Stimulated activated naive CD4-positive, alpha-beta T cell (primary cell): Measurements from ENCODE around the gene ZBTB34.

Experiments used
- DNase-seq, 6 experiments: peaks; one replicate each; lab custom pipeline; 2025; lab: John Stamatoyannopoulos, UW

ZBTB34 gene

GRCh38 chr9:126876531-126876930, 16.1 kb downstream of the ZBTB34 start:
- DNase-seq = no peak

DNA sequence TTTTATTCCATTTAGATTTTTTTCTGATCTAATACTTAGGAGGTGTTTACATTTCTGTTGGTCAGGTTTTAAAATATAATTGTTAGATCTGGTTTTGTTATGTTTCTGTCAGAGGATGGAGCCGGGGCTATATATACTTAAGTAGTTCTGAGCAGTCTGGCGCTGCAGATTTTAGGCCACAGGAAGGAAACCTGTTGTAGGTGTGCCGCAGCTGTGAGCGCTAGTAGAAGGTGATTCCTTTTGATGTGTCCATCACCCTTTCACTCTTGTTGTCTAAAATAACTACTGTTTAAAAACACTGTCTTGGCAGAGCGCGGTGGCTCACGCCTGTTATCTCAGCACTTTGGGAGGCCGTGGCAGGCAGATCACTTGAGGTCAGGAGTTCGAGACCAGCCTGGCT, 17.0 kb downstream of the ZBTB34 start:
- no peak for DNase-seq

DNA sequence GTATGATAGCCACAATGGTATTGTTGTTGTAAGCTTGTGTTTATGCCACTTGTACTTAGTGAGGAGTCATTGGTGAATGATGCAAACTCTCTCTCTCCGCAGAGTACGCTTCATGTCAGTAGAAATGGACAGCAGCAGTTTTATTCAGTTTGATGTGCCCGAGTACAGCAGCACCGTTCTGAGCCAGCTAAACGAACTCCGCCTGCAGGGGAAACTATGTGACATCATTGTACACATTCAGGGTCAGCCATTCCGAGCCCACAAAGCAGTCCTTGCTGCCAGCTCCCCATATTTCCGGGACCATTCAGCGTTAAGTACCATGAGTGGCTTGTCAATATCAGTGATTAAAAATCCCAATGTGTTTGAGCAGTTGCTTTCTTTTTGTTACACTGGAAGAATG, 18.8 kb downstream of the ZBTB34 start:
- no peak for DNase-seq

DNA sequence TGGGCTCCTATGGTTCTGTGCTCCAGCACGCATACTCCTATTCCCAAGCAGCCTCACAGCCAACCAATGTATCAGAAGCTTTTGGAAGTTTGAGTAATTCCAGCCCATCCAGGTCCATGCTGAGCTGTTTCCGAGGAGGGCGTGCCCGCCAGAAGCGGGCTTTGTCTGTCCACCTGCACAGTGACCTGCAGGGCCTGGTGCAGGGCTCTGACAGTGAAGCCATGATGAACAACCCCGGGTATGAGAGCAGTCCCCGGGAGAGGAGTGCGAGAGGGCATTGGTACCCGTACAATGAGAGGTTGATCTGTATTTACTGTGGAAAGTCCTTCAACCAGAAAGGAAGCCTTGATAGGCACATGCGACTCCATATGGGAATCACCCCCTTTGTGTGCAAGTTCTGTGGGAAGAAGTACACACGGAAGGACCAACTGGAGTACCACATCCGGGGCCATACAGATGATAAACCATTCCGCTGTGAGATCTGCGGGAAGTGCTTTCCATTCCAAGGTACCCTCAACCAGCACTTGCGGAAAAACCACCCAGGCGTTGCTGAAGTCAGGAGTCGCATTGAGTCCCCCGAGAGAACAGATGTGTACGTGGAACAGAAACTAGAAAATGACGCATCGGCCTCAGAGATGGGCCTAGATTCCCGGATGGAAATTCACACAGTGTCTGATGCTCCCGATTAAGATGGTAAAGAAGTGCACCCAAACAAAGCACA, 19.9 kb downstream of the ZBTB34 start:
- DNase-seq = no peak

GRCh38 chr9:126880947-126881332, 20.5 kb downstream of the ZBTB34 start:
- no peak for DNase-seq

DNA sequence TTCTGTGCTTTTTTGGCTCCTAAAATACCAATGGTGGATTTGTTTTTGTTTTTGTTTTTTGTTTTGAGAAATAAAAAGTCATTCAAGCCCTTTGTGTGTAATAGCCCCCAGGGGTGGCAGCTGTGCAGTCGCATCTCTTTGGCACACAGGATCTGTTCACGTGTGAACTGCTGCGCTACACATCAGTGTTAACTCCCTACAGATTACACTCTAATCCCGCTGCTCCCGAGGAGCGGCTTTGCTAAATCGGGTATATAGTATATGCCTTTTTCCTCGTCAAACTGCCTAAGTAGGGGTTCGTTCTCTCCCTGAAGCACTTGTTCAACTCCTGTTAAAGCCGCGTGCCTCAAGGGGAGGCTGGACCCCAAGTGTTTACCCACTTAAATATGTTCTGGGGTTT, 22.3 kb downstream of the ZBTB34 start:
- DNase-seq = no peak

GRCh38 chr9:126883636-126884035, 23.2 kb downstream of the ZBTB34 start:
- DNase-seq = no peak

GRCh38 chr9:126885131-126885641, 24.7 kb downstream of the ZBTB34 start:
- DNase-seq = no peak

DNA sequence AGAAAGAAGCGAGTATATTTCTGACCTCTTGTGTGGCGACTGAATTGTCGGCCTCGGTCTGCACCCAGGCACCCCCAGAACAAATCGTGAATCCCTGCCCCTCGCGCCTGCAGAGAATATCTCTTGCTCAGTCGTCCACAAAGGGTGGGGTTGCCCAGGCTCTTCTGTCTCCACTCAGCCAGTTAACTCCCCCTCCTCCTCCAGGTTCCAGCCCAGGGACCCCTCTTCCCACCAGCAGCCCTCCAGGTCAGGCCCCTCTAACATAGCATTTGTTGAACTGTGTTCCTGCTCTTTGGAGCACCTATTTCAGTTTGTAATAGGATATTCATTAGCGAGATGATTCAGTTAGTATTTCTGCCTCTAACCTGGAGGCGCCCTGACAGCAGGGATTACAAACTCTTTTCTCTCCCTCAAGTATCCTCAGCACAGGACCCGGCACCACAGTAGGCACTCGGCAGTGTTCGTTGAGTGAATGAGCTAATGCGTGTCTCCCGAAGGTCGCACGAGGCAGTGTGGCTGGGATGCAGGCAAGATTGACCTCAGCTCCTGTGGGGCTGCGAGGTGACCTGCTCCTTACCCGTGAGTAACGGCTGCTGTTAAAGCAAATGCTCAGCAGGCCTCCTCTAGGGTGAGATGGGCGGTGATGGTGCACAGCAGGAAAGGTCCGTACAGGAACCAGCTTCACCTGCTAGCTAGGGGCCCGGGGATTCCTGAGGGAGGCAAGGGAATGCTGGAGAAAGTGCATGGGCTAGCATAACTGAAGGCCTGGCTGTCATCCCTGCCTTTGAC, 25.8 kb downstream of the ZBTB34 start:
- no peak for DNase-seq

DNA sequence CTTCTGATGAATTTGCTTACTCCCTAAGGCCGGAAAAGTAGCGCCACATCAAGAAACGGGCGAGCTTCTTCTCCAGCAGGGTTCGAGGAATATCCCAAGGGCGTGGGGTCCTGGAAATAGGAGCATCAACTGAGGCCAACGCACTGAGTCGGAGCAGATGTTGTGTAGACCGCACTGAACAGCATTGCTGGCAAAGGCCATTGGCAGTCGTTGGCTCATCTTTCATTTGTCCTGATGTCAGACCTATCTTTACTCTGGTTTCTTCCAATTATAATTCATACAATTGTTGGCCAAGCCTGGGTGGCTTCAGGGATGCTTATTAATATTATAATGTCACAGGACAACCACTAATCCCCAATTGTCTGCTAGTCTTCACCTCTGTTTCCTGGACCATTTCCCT, 26.5 kb downstream of the ZBTB34 start:
- DNase-seq = no peak

DNA sequence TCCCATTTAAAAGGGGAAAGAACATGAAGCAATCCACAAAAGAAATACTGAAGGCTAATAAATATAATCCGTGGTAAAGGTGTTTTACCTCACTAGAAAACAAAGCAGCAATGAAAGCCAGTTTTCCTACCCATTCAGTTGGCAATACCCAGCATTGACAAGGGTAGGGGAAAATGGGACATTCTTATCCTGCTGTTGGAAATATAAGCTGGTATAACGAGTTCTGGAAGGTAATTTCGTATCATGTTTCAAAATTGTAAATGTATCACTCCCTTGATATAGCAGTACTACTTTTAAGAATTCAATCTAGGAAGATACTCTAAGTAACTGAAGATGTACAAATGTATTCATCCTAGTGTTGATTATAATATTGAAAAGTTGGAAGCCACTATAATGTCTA, 31.2 kb downstream of the ZBTB34 start:
- no peak for DNase-seq

DNA sequence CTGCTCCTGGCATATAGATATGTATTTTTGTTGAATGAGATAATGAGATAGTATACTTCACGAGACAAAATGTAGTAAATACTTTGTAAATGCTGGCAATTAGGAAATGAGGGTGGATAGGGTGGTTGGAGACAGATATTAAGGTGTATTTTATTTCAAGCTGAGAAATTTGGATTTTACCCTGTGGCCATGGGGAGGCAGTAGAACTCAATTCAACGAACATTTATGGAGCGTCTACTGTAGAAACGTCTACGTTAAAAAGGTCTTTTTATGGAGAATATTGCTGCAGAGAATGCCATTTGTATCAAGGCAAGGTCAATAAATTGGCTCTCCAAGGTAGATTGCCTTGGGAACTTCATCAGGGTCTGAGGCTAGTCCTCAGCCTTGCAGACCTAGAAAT, 32.6 kb downstream of the ZBTB34 start:
- DNase-seq = no peak

- no peak for DNase-seq
Measured at GRCh38 chr9:126894052-126894603, 33.7 kb downstream of the ZBTB34 start.

DNA sequence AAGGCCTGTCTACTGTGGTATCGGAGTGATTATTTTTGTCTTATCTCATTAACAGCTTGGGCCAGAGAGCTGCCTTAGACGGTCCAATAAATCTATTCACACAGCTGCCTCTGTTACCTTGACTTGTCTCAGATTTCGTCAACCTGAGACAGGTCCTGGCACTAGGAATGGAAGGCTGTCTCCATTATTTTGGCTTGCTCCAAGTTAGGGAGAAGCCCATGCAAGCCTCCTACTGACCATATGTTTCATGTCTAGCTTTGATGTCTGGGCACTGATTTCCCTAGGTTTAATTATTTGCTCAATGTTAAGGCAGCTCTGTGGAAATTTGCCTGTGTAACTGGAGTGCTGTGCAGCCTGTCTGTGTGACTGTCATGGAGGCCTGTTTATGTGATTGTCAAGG, 41.8 kb downstream of the ZBTB34 start:
- no peak for DNase-seq

DNA sequence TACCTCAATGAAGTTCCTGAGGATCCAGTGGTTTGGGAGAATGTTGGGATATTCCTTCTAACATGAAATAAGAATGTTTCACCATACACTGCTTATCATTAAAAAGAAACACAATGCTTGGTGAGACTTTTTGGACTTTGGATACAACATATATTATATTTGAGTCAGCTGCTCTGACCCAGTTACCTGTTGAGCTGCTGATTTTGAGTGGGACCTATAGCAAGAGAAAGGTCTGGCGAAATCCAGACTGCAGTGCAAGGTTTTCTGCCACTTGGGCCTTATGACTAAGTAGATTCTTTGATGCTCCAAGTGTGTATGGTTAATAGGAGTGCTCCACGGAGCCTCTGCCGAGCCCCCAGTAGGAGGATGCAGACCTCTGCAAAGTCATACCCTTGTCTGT, 44.1 kb downstream of the ZBTB34 start:
- DNase-seq = no peak

GRCh38 chr9:126906091-126906490, 45.7 kb downstream of the ZBTB34 start:
- DNase-seq = no peak

- no peak for DNase-seq
Measured at GRCh38 chr9:126907058-126907457, 46.6 kb downstream of the ZBTB34 start.

DNA sequence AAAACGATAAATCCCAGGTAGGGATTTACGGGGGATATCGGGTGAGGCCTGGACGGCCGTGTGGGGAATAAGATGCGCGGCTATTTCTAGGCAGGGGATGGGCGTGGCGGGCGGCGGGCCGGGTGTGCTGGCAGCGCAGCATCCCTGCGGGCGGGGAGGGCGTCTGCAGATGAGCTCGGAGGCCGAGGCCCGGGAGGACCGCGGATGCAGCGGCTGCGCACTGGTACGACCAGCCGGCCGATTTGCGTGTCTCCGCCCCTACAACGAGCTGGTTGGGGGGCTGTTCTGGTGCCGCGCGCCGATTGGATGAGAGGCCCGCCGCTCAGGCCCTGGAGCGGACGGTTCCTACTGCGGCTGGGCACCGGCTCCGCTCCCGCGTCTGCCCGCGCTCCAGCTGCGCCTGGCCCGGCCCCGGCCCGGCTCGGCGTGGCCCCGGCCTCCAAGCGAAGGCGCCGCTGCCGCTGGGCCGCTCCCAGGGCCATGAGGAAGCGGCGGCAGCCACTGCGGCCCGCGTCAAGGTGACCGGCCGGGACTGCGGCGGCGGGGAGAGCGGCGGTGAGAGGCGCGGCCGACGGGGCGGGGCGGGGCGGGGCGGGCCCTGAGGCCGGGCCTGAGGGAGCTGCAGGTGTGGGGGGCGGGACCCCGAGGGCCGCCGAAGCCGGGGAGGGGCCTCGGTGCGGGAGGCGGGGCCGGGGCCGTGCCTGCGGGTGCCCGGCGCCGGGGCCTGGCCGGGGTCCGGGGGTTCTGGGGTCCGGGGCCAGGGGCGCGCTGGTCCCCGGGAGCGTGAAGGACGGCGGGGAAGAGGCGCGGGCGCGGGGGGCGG, 54.2 kb downstream of the ZBTB34 start, which contains the start of gene RALGPS1:
Gene RALGPS1, plus strand, starts transcription at position 325 of the 823 bp plus-strand sequence. CDS start 47,508 bp downstream, outside the sequence.
- peak; percentile 56 to 83 (median 76) for DNase-seq

GRCh38 chr9:126915281-126915816, 54.9 kb downstream of the ZBTB34 start:
- DNase-seq = peak in 4 of 6 experiments; percentile 18 to 66 (median 38)

- no peak for DNase-seq
Measured at GRCh38 chr9:126915846-126916543, 55.6 kb downstream of the ZBTB34 start.

DNA sequence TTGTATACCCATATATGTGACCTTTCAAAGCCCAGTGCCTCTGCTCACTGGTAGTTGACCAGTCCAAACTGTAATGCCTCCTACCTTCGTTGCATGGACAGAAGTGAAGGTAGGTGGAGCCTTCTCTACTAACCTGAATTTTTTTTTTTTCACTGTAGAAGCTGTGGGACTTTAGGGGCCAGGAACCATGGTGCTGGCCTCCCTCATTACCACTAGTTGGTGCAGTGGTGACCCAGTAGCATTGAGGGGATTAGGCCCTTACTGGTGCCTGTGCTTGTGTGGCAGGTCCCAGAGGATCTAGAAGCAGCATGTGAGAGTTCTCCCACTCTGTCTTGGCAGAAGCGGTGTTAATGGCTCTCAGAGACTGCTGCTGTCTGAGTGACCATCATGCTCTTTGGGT, 56.5 kb downstream of the ZBTB34 start:
- DNase-seq = no peak
